Testis (tissue), 2 donors: Measurements from ENCODE around the gene ADAMTS1.

Source experiments
- CTCF ChIP-seq, 3 experiments: fragments of 450-650 bp in 2 of 3; fragments of 200-600 bp in 1 of 3; sonication (generic) in 1 of 3; IDR thresholded peaks; one replicate each; pipeline ENCODE4 v1.5.1; 2016 to 2019; ENCODE audit warnings: antibody characterized with exemption in 3 of 3, mild to moderate bottlenecking in 2 of 3, moderate library complexity in 1 of 3
- POLR2A ChIP-seq: fragments of 450-650 bp; IDR thresholded peaks from one replicate; pipeline ENCODE4 v1.6.1; 2017; ENCODE audit warnings: antibody characterized with exemption, mild to moderate bottlenecking, moderate library complexity

GRCh38 chr21:26874347-26874746, 29.1 kb upstream of the ADAMTS1 start:
- no peak for TF ChIP-seq CTCF (IDR thresholded peaks at IDR 0.05)
- no peak for TF ChIP-seq POLR2A
